GDM1 (cell line): ENCODE data around the gene IFNB1.

Experiments used
- DNase-seq: peaks from one replicate; lab custom pipeline; 2025; lab: John Stamatoyannopoulos, UW

Gene IFNB1

DNA sequence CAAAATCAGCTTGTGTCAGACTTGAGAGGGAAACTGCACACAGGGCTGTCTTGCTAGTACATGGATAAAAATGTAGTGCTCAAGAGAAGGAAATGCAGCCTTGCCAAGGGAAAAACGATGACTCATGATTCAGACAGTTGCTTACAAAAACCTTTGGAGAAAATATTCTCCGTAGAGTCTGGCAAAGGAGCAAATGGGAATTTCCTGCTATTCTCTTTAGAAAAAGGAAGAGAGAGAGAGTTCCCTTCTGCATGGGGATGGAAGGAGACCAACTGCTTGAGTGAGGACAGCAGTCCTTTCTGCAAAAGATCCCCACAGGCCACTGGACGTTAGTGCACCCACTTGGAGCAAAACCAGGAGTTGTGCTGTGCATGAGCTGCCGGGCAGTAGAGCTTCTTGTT lies 7.6 kb downstream of the IFNB1 start:
- DNase-seq = peak; percentile 58

DNA sequence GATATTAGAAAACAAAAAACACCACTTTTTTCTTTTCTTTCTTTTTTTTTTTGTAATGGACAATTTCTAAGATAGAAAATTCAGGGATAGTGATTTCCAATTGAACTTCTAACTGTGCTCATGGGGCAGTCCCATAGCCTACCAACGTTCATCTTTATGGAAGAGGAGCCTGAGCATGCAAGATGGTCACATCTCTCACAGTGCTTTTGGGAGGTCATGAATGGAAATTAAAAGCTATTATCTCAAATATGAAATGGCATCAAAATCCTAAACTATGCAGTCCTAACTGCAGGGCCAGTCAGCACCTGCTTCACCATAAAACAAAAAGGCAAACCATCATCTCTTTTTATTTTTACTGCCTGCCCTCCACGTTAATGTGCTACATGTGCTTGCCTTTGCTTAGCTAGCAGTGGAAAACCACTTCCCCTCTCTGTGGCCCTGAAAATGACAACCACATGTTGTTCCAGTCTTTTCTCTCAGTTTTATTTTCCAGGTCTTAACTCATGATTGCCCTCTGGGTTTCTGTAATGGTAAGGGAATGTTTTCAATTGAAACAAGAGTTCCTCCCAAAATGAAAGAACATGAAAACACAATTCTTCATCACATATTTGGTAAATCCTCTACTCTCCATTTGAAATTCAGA lies 16.7 kb downstream of the IFNB1 start:
- peak; percentile 52 for DNase-seq

DNA sequence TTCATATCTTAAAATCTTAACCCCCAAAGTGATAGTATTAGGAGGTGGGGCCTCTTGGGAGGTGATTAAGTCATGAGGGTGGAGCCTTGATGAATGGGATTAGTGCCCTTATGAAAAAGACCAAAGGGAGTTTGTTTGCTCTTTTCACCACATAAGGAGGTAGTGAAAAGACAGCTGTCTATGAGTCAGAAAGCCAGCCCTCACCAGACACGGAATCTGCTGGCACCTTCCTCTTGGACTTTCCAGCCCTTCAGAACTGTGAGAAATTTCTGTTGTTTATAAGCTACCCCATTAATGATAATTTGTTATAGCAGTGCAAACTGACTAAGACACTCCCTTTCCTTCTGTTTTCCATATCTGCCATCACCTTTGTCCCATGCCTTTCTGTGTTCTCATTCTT lies 20.8 kb downstream of the IFNB1 start:
- DNase-seq = no peak

DNA sequence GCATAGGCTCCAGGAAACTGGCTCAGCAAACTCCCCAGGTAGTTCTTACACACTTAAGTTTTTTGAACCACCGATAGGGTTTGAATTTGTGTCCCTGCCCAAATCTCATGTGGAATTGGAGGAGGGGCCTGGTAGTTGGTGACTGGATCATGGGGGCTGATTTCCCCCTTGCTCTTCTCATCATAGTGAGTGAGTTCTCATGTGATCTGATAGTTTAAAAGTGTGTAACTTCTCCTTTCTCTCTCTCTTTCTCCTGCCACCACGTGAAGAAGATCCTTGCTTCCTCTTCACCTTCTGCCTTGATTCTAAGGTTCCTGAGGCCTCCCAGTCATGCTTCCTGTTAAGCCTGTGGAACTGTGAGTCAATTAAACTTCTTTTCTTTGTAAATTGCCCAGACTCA lies 23.9 kb downstream of the IFNB1 start:
- no peak for DNase-seq

DNA sequence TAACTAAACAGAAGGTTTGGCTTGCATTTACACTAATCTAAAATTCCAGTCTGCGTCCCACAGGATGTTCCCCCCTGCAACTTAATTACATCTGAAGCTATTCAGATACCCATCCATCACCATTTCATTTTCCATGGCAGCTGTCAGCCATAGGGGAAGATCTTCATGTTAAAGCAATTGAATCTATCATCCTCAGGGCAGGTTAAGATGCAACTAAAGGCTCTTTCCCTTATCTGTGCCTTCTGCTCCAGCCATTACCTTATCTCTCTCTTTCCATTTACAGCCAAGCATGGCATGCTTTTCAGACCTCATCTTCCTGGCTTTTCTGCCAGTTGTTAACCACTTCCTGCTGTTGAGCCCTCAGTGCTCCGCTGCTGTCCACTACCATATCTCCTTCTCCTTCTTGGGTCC lies 30.5 kb downstream of the IFNB1 start:
- DNase-seq = peak; percentile 82

DNA sequence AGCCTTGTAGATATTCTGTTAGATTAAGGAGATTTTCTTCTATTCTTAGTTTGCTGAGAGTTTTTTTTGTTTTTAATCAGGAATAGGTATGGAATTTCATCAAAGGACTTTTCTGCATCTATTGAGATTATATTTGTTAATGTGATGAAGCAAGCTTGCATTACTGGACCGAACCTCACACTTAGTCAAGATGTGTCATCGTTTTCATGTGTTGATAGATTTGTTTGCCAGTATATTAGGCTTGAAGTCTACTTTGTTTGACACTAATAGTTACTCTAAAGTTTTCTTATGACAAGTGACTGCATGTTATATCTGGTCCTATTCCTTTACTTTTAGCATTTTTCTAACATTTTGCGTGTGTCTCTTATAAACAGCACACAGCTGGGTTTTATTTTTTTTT lies 33.9 kb downstream of the IFNB1 start:
- no peak for DNase-seq

DNA sequence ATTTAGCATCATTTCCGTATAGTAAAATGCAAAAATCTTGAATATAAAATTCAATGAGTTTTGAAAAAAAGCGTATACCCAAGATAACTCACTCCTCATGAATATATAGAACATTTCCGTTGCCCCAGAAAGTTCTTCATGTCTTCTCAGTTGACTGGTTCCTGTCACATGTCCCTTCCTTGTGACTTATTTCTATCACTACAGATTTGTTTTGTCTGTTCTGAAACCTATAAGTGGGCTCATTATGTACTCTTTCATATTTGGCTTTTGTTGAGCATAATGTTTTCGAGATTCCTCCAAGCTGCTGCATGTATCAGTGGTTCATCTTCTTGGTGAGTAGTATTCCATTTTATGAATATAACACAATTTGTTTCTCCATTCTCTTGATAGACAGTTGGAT lies 35.3 kb downstream of the IFNB1 start:
- DNase-seq = no peak

DNA sequence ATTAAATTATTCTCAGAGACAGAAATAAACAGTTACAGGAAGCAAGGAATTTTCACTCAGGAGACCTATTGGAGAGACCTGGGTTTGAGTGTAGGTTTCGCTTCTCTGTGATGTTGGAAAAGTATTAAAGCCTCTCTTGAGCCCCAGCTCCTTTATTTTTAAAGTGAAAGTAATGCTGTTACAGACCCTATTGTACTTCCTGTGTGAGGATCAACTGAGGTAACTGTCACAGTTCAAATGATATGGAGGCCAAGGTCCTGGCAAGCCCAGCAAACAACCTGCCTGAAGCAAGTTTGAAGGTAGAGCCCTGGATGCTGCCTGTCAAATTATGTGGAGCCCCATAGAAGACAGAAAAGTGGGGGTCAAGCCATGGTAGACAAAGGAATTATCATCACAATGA lies 38.4 kb downstream of the IFNB1 start:
- no peak for DNase-seq

DNA sequence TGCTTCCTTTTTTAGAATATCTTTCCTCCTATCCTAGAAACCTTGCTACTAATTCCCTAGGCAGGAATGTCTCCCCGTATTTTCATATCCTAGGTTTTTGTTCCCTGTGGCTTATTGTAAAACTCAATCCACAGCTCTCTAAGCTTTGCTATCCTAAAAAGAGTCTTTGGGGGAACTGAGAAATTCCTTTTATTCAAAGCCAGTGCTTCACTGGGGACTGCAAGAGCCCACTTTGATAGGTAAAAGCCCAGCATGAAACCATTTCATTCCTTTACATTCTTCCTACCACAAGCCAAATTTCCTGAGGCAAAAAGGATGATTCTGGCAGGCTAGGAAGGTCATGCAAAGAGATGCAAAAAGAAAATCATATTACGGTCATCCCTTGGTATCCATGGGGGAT lies 40.5 kb downstream of the IFNB1 start:
- no peak for DNase-seq

DNA sequence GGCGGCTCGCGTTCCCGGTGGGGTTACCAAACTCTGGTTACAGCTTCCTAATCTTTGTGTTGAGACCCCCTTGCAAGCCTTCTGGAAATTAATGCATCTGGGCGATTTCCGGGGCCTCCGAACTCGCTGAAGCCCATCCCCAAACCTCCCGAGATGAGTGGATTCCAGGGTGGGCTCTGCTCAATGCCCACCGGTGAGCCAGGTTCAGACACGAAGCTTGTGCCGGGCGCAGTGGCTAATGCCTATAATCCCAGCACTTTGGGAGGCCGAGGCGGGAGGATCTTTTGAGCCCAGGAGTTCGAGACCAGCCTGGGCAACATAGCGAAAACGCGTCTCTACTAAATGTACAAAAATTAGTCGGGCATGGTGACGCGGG lies 45.9 kb downstream of the IFNB1 start:
- DNase-seq = no peak

DNA sequence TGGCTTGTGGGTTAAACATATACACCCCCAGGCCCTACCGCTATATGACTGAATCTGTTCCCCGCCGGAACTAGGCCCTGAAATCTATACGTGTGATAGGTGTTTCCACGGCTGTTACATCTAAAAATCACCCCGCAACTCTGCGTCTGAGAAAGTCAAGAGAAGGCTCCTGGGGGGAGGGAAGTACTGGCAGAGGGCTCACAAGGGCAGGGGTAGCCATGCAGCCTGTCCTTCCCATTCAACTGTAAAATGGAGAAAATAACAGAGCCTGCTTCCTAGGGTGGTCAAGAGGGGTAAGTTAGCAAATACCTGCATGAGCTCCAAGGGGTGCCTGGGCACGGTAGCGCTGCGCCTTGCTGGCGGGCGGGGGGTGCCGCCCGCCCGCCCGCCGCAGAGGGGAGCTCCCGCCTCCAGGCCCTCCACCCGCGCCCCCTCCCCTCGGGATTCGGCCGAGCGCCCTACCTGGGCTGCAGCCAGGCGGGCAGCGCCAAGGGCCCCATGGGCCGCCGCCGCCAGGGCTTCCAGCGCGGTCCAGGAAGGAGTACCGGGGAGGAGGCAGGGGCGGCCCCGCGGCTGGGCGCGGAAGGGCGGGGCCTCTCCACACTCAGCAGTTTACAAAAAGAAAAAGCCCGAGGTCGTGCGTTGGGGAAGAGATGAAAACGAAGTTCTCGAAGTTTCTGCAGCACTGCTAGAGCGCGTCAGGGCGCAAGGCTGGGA lies 46.5 kb downstream of the IFNB1 start, which contains the start of gene HACD4:
HACD4 (minus strand) TSS at position 550 of the 717 bp plus-strand sequence; CDS start at position 500, 50 bp downstream.
- peak; percentile 69 for DNase-seq

DNA sequence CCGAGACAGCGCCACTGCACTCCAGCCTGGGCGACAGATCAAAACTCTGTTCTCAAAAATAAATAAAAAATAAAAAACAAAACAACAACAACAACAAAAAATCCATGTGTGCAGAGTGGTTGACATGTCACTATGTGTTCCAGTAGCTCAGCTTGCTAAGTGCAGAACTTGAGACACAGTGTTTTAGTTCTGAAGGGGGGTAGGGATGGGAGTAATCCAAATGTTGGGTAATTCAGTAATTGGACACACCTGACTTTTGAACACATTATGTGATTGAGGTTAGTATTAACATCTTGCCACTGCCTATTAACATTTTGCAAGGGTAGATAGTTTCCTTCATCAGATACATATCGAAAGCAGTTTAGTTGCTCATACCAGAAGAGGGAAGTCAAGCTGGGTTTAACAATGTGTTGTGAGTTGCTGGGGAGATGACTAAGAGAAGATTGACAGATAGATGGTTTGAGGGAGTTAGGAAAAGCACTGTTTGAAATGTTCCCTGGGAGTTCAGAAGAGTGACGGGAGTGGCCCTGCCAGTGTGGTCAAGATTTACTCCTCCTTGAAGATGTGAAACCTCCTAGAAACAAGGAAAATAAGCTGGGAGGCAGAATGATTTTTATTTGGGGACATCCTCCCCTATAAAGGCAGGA lies 47.2 kb downstream of the IFNB1 start:
- DNase-seq = peak; percentile 35

DNA sequence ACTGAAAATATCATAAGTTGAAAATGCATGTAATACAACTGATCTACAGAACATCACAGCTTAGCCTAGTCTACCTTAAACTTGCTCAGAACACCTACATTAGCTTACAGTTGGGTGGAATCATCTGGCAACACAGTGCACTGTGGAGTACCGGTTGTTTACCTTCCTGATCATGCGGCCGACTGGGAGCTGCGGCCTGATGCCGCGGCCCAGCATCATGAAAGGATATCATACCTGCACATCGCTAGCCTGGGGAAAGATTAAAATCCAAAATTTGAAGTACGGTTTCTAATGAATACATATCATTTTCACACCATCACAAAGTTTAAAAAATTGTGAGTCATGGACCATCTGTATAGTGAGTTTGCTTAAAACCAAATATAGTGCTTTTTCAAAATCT lies 48.1 kb downstream of the IFNB1 start:
- DNase-seq = no peak

DNA sequence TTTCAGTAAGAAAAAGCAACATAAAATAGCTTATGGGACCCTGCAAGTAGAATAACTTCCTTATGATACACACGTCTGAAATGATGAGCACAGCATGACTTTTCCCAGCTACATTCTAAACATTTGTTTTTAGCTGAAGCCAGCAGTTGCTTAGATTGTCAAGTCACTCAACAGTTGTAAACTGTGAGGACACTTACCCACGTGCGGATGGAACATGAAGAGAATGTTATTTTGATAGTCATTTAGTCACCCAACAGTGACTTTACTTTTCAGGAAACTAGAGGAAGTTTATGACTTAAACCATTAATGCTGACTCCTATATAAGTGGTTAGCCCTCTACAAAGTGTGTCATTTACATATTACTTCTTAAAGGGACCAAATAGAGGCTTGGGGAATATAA lies 49.3 kb downstream of the IFNB1 start:
- DNase-seq = no peak

DNA sequence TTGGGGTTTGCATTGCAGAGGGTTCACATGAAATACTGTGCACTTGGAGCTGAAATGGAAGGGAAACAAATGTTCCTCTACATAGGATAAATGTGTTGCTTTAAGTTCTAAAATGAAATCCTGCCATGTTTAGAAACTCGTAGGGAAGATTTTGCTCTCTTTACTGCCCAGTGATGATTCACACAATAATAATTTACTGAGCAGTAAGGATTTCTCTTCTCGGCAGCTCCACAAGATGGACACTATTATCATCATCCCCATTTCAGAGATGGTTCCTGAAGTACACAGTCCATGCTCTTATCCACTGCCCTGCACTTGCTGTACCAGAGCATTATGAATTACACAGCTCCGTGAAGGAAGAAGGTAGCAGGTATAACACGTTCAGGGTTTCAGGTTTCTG lies 50.4 kb downstream of the IFNB1 start:
- no peak for DNase-seq
